ENCODE measurements around the gene MINPP1.
A peak's percentile ranks its signal among the peaks of the same experiment; 100 is the strongest.

MINPP1 gene

GRCh38 chr10:87503886-87504285 is 807 bp upstream of the MINPP1 start:
- no peak overlapping the region for H3K4me3 ChIP-seq (ENCODE audit: low read length)
- no peaks in the 10 kb centered on the region for H3K36me3 ChIP-seq (ENCODE audit: control insufficient read depth, low read length)
- H3K27me3 ChIP-seq (ENCODE audit: control insufficient read depth, low read length) = peaks cover 53% of the 10 kb centered on the region
- peaks cover 15% of the 10 kb centered on the region for H3K4me1 ChIP-seq (ENCODE audit: control insufficient read depth, low read length)
- H3K9me2 ChIP-seq (replicated peaks; ENCODE audit: control insufficient read depth, low read length) = no peaks in the 10 kb centered on the region
- H3F3A ChIP-seq (ENCODE audit: control insufficient read depth, insufficient read depth) = no peaks in the 10 kb centered on the region
- H4K20me1 ChIP-seq (ENCODE audit: control insufficient read depth, insufficient read depth, low read depth, low read length) = no peaks in the 10 kb centered on the region
- H3K4me2 ChIP-seq (ENCODE audit: low read length) = no peak overlapping the region
- no peak overlapping the region for H3K27ac ChIP-seq (ENCODE audit: low read depth, low read length)
- no peaks in the 10 kb centered on the region for H3K79me2 ChIP-seq (ENCODE audit: control insufficient read depth, low read length)
- H3K9me3 ChIP-seq (ENCODE audit: control insufficient read depth, insufficient read depth, low read length) = no peaks in the 10 kb centered on the region
- no peak for TF ChIP-seq EZH2phosphoT487 (IDR thresholded peaks at IDR 0.05; ENCODE audit: borderline replicate concordance, low read length)
- TF ChIP-seq CTCF (IDR thresholded peaks at IDR 0.05; ENCODE audit: low read depth, low read length, poor library complexity, severe bottlenecking) = no peak

- H3K9me2 ChIP-seq (replicated peaks; ENCODE audit: control insufficient read depth, low read length) = no peaks in the 10 kb centered on the region
- H3K4me2 ChIP-seq (ENCODE audit: low read length) = peak overlapping the region; percentile 72
- H4K20me1 ChIP-seq (ENCODE audit: control insufficient read depth, insufficient read depth, low read depth, low read length) = no peaks in the 10 kb centered on the region
- H3K27me3 ChIP-seq (ENCODE audit: control insufficient read depth, low read length) = peaks cover 53% of the 10 kb centered on the region
- H3F3A ChIP-seq (ENCODE audit: control insufficient read depth, insufficient read depth) = no peaks in the 10 kb centered on the region
- no peak for TF ChIP-seq CTCF (IDR thresholded peaks at IDR 0.05; ENCODE audit: low read depth, low read length, poor library complexity, severe bottlenecking)
- no peak for TF ChIP-seq EZH2phosphoT487 (IDR thresholded peaks at IDR 0.05; ENCODE audit: borderline replicate concordance, low read length)
- peaks cover 15% of the 10 kb centered on the region for H3K4me1 ChIP-seq (ENCODE audit: control insufficient read depth, low read length)
- no peaks in the 10 kb centered on the region for H3K79me2 ChIP-seq (ENCODE audit: control insufficient read depth, low read length)
- no peaks in the 10 kb centered on the region for H3K36me3 ChIP-seq (ENCODE audit: control insufficient read depth, low read length)
- H3K4me3 ChIP-seq (ENCODE audit: low read length) = peak overlapping the region; percentile 73
- H3K27ac ChIP-seq (ENCODE audit: low read depth, low read length) = no peak overlapping the region
- no peaks in the 10 kb centered on the region for H3K9me3 ChIP-seq (ENCODE audit: control insufficient read depth, insufficient read depth, low read length)
Observed at GRCh38 chr10:87504307-87504639, 420 bp upstream of the MINPP1 start.

GRCh38 chr10:87505366-87506111 is 846 bp downstream of the MINPP1 start:
- Histone ChIP-seq H3K27me3 (ENCODE audit: control insufficient read depth, low read length) (peaks cover 53% of the 10 kb centered on the region), H3K9me3 (ENCODE audit: control insufficient read depth, insufficient read depth, low read length) (no peaks in the 10 kb centered on the region), H3K4me2 (ENCODE audit: low read length) (peak overlapping the region; percentile 72), H3K9me2 (replicated peaks; ENCODE audit: control insufficient read depth, low read length) (no peaks in the 10 kb centered on the region), H3K4me3 (ENCODE audit: low read length) (peak overlapping the region; percentile 73), H3K79me2 (ENCODE audit: control insufficient read depth, low read length) (no peaks in the 10 kb centered on the region), H3K4me1 (ENCODE audit: control insufficient read depth, low read length) (peaks cover 15% of the 10 kb centered on the region), H3K36me3 (ENCODE audit: control insufficient read depth, low read length) (no peaks in the 10 kb centered on the region), H3K27ac (ENCODE audit: low read depth, low read length) (no peak overlapping the region), H3F3A (ENCODE audit: control insufficient read depth, insufficient read depth) (no peaks in the 10 kb centered on the region), H4K20me1 (ENCODE audit: control insufficient read depth, insufficient read depth, low read depth, low read length) (no peaks in the 10 kb centered on the region)
- TF ChIP-seq CTCF (IDR thresholded peaks at IDR 0.05; ENCODE audit: low read depth, low read length, poor library complexity, severe bottlenecking) (no peak), EZH2phosphoT487 (IDR thresholded peaks at IDR 0.05; ENCODE audit: borderline replicate concordance, low read length) (no peak)
